ENCODE data around the gene PDE4B.

PDE4B gene

DNA sequence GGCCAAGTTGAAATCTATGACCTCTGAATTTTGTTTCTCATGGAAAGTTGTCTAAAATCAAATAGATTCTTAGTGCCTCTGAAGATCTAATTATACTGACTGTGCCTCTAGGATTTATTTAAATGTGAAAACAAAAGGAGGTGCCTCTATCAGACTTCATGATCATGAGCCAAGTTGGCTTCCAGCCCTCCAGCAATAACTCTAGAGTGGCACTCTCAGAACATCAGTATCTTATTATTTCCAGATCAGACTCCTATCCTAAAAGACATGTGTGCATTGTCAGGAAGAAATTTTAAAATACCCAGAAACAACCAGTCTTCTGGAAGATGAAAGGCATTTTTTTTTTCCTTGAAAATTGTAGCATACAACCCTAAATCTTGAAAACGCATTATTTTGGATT is 368.0 kb downstream of the PDE4B start:
- Histone ChIP-seq H3K9me3 (no peaks in the 10 kb centered on the region), H3K36me3 (no peaks in the 10 kb centered on the region), H3K4me3 (ENCODE audit: low read depth in 1 of 2, low read length in 1 of 2) (no peak overlapping the region), H3K27ac (no peak overlapping the region), H3K27me3 (no peaks in the 10 kb centered on the region), H3K4me1 (ENCODE audit: control insufficient read depth in 1 of 2, insufficient read depth in 1 of 2, low read depth in 1 of 2, low read length in 1 of 2) (no peaks in the 10 kb centered on the region)
- no peak for TF ChIP-seq CTCF (IDR thresholded peaks at IDR 0.05)

GRCh38 chr1:66166753-66167152 is 374.1 kb downstream of the PDE4B start:
- Histone ChIP-seq H3K27me3 (no peaks in the 10 kb centered on the region), H3K36me3 (no peaks in the 10 kb centered on the region), H3K4me3 (ENCODE audit: low read depth in 1 of 2, low read length in 1 of 2) (no peak overlapping the region), H3K27ac (no peak overlapping the region), H3K9me3 (no peaks in the 10 kb centered on the region), H3K4me1 (ENCODE audit: control insufficient read depth in 1 of 2, insufficient read depth in 1 of 2, low read depth in 1 of 2, low read length in 1 of 2) (no peaks in the 10 kb centered on the region)
- no peak for TF ChIP-seq CTCF (IDR thresholded peaks at IDR 0.05)

DNA sequence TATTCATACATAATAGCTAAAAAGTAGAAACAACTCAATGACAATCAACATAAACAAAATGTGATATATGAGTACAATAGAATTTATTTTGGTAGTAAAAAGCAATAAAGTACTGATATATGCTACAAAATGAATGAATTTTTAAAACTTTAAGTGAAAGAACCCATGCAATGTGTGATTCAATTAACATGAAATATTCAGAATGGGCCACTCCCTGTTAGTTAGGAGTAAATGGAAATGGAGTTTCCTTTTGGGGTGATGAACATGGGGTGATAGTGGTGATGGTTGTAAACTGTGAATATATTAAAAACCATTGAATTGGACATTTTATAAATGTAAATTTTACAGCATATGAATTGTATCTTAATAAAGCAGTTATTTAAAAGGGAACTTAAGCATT is 374.6 kb downstream of the PDE4B start:
- Histone ChIP-seq H3K27me3 (no peaks in the 10 kb centered on the region), H3K4me1 (ENCODE audit: control insufficient read depth in 1 of 2, insufficient read depth in 1 of 2, low read depth in 1 of 2, low read length in 1 of 2) (no peaks in the 10 kb centered on the region), H3K36me3 (no peaks in the 10 kb centered on the region)

GRCh38 chr1:66168467-66168887 is 375.8 kb downstream of the PDE4B start:
- H3K9me3 ChIP-seq: no peaks in the 10 kb centered on the region
- no peak for TF ChIP-seq CTCF (IDR thresholded peaks at IDR 0.05)
- no peaks in the 10 kb centered on the region for H3K27me3 ChIP-seq
- no peak overlapping the region for H3K4me3 ChIP-seq (ENCODE audit: low read depth in 1 of 2, low read length in 1 of 2)
- H3K4me1 ChIP-seq (ENCODE audit: control insufficient read depth in 1 of 2, insufficient read depth in 1 of 2, low read depth in 1 of 2, low read length in 1 of 2): no peaks in the 10 kb centered on the region
- no peaks in the 10 kb centered on the region for H3K36me3 ChIP-seq
- H3K27ac ChIP-seq: no peak overlapping the region

More for the DNA sequence above, 374.6 kb downstream of the PDE4B start:
- H3K27ac ChIP-seq: no peak overlapping the region
- no peaks in the 10 kb centered on the region for H3K9me3 ChIP-seq
- no peak overlapping the region for H3K4me3 ChIP-seq (ENCODE audit: low read depth in 1 of 2, low read length in 1 of 2)
- no peak for TF ChIP-seq CTCF (IDR thresholded peaks at IDR 0.05)

GRCh38 chr1:66168948-66169671 is 376.4 kb downstream of the PDE4B start:
- Histone ChIP-seq H3K9me3 (no peaks in the 10 kb centered on the region), H3K36me3 (no peaks in the 10 kb centered on the region), H3K4me1 (ENCODE audit: control insufficient read depth in 1 of 2, insufficient read depth in 1 of 2, low read depth in 1 of 2, low read length in 1 of 2) (no peaks in the 10 kb centered on the region), H3K27me3 (no peaks in the 10 kb centered on the region), H3K4me3 (ENCODE audit: low read depth in 1 of 2, low read length in 1 of 2) (no peak overlapping the region), H3K27ac (no peak overlapping the region)
- no peak for TF ChIP-seq CTCF (IDR thresholded peaks at IDR 0.05)

All from neutrophil (primary cell).